GM18508 (cell line): Measurements from ENCODE around the gene TYSND1.
"Not testable (repeated sequence)": the region's sequence is repeated elsewhere in the genome, so short reads cannot be mapped to it uniquely, and the experiment has no call there.

Source experiments
- ATAC-seq: cut with Tn5 transposase; IDR thresholded peaks from one replicate; pipeline ENCODE4 v1.9.1; 2021; ENCODE audit warnings: moderate number of reproducible peaks; ENCODE audit not compliant: insufficient read depth, unreplicated experiment

TYSND1 gene

GRCh38 chr10:70166394-70166793 is 19.9 kb upstream of the TYSND1 start:
- ATAC-seq = no peak

GRCh38 chr10:70164163-70164562 is 17.7 kb upstream of the TYSND1 start:
- ATAC-seq = no peak

DNA sequence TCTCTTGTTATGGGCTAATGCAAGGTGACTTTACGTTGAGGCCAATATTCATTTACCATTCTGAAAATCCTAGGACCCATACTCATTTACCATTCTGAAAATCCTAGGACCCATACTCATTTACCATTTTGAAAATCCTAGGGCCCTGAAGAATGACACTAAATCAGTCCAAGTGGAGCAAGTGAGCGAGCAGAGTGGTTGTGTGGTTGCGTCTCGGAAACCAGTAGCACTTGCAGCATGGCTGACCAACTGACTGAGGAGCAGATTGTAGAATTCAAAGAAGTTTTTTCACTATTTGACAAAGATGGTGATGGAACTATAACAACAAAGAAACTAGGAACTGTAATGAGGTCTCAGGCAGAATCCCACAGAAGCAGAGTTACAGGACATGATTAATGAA is 16.9 kb upstream of the TYSND1 start:
- ATAC-seq = no peak

- ATAC-seq = peak; percentile 61
These were observed 16.3 kb upstream of the TYSND1 start for GRCh38 chr10:70162892-70163201.

GRCh38 chr10:70162151-70162891 is 15.8 kb upstream of the TYSND1 start:
- no peak for ATAC-seq

DNA sequence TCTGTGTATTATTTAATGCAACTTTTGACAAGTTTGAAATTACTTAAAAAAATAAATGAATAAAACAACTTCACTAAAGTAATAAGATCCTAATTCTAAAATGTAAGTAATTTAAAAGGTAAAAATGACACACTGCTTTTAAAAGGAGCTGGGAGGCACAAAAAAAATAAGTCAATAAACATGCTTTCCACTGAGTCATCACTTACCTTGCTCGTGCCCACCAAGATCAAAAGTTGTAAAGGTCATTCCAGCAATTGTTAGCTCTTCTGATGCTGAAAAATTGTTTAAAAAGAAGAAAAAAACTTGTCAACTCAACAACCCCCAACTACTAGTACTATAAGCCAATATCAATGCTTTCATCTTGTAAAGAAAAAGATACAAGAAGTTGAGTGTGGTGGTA is 14.3 kb upstream of the TYSND1 start:
- no peak for ATAC-seq

- ATAC-seq = not testable (repeated sequence)
These were observed 12.9 kb upstream of the TYSND1 start for GRCh38 chr10:70159366-70159765.

DNA sequence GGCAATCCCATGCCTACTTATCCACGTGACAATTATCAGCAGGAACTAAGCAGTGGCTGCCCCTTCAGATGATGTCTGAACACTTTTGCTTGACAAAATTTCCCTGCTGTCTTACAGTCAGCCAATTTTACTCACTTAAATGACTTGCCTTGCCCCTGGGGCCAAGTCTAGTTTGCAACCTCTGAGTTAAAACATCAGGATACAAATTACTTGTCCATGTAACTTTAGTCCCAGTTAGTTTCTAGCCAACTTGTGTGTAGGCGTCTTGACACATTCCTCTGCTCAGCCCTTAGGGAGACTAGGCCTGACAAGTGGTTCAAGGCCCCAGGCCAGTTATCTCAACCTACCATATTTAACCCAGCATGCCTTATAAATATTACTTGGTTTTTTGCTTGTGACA is 11.6 kb upstream of the TYSND1 start:
- ATAC-seq = no peak

DNA sequence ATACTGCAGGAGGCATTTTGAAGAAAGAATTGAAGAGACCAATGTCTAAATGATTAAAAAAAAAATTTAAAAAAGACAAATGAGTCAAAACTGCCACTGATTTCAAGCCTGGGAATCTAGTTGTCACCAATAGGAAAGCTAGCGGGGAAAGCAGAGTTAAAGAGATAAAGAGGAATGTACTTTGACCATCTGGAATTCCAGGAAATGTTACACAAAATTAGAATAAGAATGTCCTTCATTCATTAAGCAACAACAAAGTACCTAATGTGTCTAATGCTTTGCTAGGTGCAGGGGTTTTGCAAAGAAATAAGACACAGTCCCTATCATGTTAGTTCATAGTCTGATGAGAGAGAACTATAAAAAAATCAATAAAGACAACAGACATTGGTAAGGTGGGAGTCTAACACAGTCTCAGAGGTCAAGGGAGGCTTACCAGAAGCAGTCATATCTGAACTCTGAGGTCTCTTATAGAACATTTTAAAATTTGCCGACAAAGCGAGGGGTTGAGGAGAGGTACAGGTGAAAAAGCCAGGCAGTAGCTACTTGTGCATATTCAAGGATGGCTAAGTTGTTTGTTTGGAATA is 8.8 kb upstream of the TYSND1 start:
- no peak for ATAC-seq

DNA sequence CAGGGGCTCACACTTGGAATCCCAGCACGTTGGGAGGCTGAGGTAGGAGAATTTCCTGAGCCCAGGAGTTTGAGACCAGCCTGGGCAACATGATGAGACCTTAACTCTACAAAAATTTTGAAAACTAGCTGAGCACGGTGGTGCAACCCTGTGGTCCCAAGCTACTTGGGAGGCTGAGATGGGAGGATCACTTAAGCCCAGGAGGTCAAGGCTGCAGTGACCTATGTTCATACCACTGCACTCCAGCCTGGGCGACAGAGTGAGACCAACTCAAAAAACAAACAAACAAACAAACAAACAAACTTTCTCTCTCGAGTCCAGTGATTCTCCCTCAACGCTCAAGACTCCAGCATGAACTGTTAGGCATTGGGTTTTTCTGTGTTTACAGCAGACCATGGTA is 2.0 kb upstream of the TYSND1 start:
- no peak for ATAC-seq

DNA sequence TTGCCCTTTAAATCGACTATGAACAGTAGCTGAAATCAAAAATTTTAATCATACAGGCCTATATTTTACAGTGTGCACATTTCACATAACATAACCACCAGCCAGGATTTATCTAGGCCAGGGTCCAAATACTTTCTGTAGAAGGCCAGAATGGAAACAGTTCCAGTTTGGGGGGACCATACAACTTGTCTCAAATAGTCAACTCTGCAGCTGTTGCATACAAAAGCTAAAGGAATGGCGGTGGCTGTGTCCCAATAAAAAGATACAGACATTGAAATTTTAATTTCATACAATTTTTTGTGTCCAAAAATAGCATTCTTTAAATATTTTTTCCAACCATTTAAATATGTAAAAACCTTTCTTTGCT is 742 bp upstream of the TYSND1 start:
- ATAC-seq = no peak

- ATAC-seq = peak; percentile 24
These were observed 623 bp downstream of the TYSND1 start for GRCh38 chr10:70145666-70146488.

DNA sequence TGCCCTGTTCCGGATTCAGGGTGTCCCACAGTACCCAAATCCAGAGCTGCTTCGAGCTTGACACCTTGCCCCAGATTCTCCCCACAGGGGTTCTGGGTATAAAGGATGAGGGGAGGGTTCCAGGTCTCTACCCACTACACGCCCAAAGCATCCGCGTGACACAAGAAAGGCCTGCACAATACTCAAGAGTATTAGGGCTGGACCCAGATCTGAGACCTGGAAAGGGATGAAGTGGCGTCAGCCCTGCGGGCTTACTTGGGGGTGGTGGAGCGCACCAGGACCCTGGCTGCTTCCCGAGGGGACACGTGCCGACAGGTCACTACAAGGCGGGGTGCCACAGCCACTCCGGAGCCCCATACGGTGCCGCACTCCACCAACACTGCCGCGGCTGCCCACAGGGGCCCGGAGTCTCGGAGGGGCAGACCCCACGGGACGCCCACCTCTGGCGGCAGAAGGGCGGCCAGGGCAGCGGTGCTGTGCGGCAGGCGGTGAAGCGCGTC is 1.3 kb downstream of the TYSND1 start:
- ATAC-seq = peak; percentile 5

- no peak for ATAC-seq
These were observed 2.0 kb downstream of the TYSND1 start for GRCh38 chr10:70144372-70145110.

DNA sequence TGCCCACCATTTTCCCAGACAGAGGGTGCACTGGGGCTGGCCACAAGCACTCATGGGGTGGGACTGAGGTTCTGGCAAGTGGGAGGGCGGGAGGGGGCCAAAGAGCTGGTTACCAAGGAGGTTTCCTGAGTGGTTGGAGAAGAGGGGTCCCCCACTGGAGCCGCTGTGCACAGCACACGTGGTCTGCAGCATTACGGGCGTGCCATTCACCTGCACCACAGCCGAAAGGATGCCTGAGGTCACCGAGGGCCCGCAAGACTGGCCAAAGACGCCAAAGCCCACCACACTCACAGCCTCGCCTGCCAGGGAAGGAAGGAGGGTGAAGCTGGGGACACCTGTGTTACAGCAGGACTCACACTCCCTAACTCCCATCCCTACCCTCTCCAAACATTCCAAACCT is 3.9 kb downstream of the TYSND1 start:
- no peak for ATAC-seq

DNA sequence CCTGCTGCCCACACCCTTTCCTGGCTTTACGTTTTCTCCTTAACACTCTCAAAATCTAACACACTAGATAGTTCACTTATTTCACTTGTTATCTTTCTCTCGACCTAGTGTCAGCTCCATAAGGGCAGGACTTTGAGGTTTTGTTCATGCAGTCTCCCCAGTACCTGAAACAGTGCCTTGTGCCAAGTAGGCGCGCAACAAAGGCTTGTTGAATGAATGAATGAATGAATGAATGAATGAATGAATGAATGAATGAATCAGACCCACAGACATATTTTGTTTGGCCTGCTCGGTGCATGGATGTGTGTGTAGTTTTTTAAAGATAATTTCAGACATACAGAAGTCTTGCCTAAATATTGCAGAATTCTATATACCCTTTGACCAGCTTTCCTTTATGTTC is 6.2 kb downstream of the TYSND1 start:
- no peak for ATAC-seq

- ATAC-seq = no peak
These were observed 6.6 kb downstream of the TYSND1 start for GRCh38 chr10:70139997-70140250.

DNA sequence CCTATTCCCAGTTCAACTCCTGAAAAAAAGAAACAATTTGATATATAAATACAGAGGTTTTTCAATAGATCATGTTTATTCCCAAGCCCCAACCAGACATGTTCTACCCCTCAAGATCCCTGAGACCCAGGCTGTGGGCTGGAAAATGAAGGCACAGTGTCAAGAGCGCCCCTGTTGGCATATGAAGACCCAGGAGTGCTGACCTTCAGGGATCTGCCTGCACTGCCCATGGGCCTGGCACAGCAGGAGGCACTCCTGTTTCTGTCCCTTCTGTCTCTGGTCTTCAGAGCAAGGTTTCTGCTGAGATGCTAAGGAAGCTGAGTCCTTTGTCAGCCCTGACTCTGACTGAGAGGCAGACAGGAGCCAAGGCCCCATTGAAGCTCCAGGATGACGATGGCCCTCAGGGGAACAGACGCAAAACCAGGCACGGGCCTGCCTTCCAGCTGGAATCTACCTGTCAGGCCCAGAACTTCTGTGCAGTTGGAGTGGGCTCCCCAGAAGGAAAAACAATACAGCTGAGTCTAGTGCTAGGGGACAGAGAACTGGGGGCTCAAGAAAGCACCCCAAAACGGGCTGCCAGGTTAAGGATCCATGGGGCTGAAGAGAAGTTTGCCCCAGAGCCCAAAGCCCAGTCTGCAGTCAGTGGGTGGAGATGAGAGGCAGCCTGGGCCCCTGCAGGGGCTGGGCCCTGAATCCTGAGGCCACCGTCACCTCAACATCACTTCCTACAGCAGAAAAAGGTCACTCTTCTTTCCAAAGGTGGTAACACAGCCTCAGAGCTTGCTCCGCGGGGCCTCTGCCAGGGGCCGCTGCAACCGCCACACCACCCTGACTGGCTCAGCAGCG is 7.1 kb downstream of the TYSND1 start:
- ATAC-seq = no peak

- no peak for ATAC-seq
These were observed 8.3 kb downstream of the TYSND1 start for GRCh38 chr10:70137927-70138883.
